K562 (cell line): ENCODE results near the gene EOMES. TPM values are rescaled to one million over a fixed set of nuclear protein-coding genes. Genes with fewer than 3 reads are reported as not detected.

ENCODE experiments used
- ATAC-seq: fragments of 200-7000 bp; cut with Tn5 transposase; 3 replicates; pipeline ENCODE4 v1.9.1; 2020; ENCODE audit warnings: moderate library complexity
- BruUV-seq: library from RNA; stranded (reverse); fragments of 400-500 nt; replicated peaks from 2 replicates; lab custom pipeline; 2021; lab: Mats Ljungman, UMichigan
- CTCF ChIA-PET: fragments of 300-600 bp; formaldehyde crosslinking; extraction: SDS; loops from one replicate; lab custom pipeline; 2021; ENCODE audit warnings: low intra/inter-chr PET ratio; lab: Yijun Ruan, JAX
- POLR2A ChIA-PET: fragments of 300-600, 350-650 bp; sonication (Branson Sonifier 250); formaldehyde crosslinking; extraction: SDS; loops from one replicate; lab custom pipeline; 2021; ENCODE audit warnings: antibody characterized with exemption, inconsistent platforms; lab: Yijun Ruan, JAX
- DNase-seq, 4 experiments: peaks; one replicate each; pipeline versions ENCODE4 v3.0.0 to v3.0.0-alpha.2; 2011 to 2018; ENCODE audit warnings: low spot score in 3 of 4, mixed read lengths in 3 of 4; ENCODE audit errors: extremely low read depth in 1 of 4
- FAIRE-seq: peaks from 2 replicates; lab custom pipeline; 2011; peaks lifted over from hg19 to GRCh38; lab: Jason Lieb, UNC
- H2AFZ ChIP-seq: 2 replicates; pipeline ENCODE4 v1.6.0; 2011; ENCODE audit warnings: low read depth, low read length, control low read depth, inconsistent platforms
- H3K27ac ChIP-seq: fragments of 200-600 bp; 3 replicates; pipeline ENCODE4 v1.8.0; 2011; ENCODE audit warnings: low read depth, mild to moderate bottlenecking, control low read depth, inconsistent platforms, low read length, moderate library complexity, mixed read lengths; ENCODE audit errors: extremely low read depth
- H3K27me3 ChIP-seq, 2 experiments: fragments of 300-600 bp in 1 of 2; 2 replicates in 1 of 2; 3 replicates in 1 of 2; pipeline versions ENCODE4 v1.6.0 to v1.8.0; 2011; ENCODE audit warnings: inconsistent platforms in 2 of 2, low read length in 2 of 2, mild to moderate bottlenecking in 1 of 2, mixed read lengths in 1 of 2, moderate library complexity in 1 of 2; ENCODE audit not compliant: control insufficient read depth in 2 of 2, insufficient read depth in 2 of 2
- H3K36me3 ChIP-seq: fragments of 300-600 bp; 3 replicates; pipeline ENCODE4 v1.8.0; 2011; ENCODE audit warnings: mild to moderate bottlenecking, low read length, inconsistent platforms; ENCODE audit not compliant: control insufficient read depth, insufficient read depth
- H3K4me1 ChIP-seq, 2 experiments: fragments of 200-600 bp in 1 of 2; replicated peaks in 1 of 2; 2 replicates in 1 of 2; 3 replicates in 1 of 2; pipeline versions ENCODE4 v1.5.1 to v1.8.0; 2011; ENCODE audit warnings: inconsistent platforms in 2 of 2, low read length in 2 of 2, mild to moderate bottlenecking in 1 of 2, mixed read lengths in 1 of 2, moderate library complexity in 1 of 2; ENCODE audit not compliant: control insufficient read depth in 2 of 2, insufficient read depth in 2 of 2
- H3K4me2 ChIP-seq: 2 replicates; pipeline ENCODE4 v1.6.1; 2011; ENCODE audit warnings: low read length, control low read depth, inconsistent platforms, mixed read lengths; ENCODE audit not compliant: insufficient read depth
- H3K4me3 ChIP-seq: fragments of 200-600 bp; sonication (generic), shearing (Covaris generic); 2 replicates; pipeline ENCODE4 v1.5.1; 2016; ENCODE audit warnings: control low read depth, inconsistent platforms
- H3K79me2 ChIP-seq: fragments of 200-600 bp; 3 replicates; pipeline ENCODE4 v1.8.0; 2011; ENCODE audit warnings: low read length, inconsistent platforms; ENCODE audit not compliant: control insufficient read depth, insufficient read depth
- H3K9ac ChIP-seq, 2 experiments: 2 replicates each; pipeline versions ENCODE4 v1.6.0 to v1.6.1; 2011; ENCODE audit warnings: low read depth in 2 of 2, low read length in 2 of 2, control low read depth in 1 of 2, inconsistent platforms in 1 of 2, mild to moderate bottlenecking in 1 of 2, mixed read lengths in 1 of 2; ENCODE audit not compliant: insufficient read depth in 1 of 2
- H3K9me1 ChIP-seq: one replicate; pipeline ENCODE4 v1.6.0; 2011; ENCODE audit warnings: inconsistent platforms, mild to moderate bottlenecking, low read length, moderate library complexity; ENCODE audit not compliant: control insufficient read depth, insufficient read depth
- H3K9me3 ChIP-seq: replicated peaks from 2 replicates; pipeline ENCODE4 v1.5.1; 2011; ENCODE audit warnings: low read depth, low read length, inconsistent platforms; ENCODE audit not compliant: control insufficient read depth, insufficient read depth
- H4K20me1 ChIP-seq: replicated peaks from 2 replicates; pipeline ENCODE4 v1.6.1; 2011; ENCODE audit warnings: low read length, inconsistent platforms, mixed read lengths; ENCODE audit not compliant: control insufficient read depth, insufficient read depth
- RBM34 ChIP-seq: fragments of 200-400 bp; formaldehyde crosslinking; IDR thresholded peaks from 2 replicates; pipeline ENCODE4 v1.6.1; 2018; ENCODE audit warnings: low read length, borderline replicate concordance; ENCODE audit not compliant: insufficient read depth
- SOX6 ChIP-seq: fragments of 450-650 bp; IDR thresholded peaks from 2 replicates; pipeline ENCODE4 v1.6.1; 2014; ENCODE audit warnings: mild to moderate bottlenecking
- SP2 ChIP-seq: IDR thresholded peaks from 2 replicates; pipeline ENCODE4 v1.6.1; 2011; ENCODE audit warnings: mild to moderate bottlenecking, low read depth, low read length, moderate library complexity; ENCODE audit not compliant: poor library complexity, severe bottlenecking; ENCODE audit errors: extremely low read depth
- WGBS: fragments of 100-300 bp; shearing (Covaris generic); methylation state at CpG from one replicate; pipeline ENCODE4 v1.1.6; 2016; ENCODE audit warnings: low coverage, mixed read lengths; ENCODE audit not compliant: insufficient coverage; ENCODE audit errors: missing lambda C conversion rate; 5-methylcytosine and 5-hydroxymethylcytosine counted together
- in situ Hi-C: fragments of 300-500 bp; cut with MboI; formaldehyde crosslinking; loops from 4 replicates; pipeline ENCODE4 v1.15.0; 2018; ENCODE audit warnings: inconsistent platforms, mixed read lengths
- intact Hi-C: fragments of 100-400 bp; cut with micrococcal nuclease; formaldehyde crosslinking; loops from 2 replicates; pipeline ENCODE4 v1.14.2; 2022
- polyA plus RNA-seq, 8 experiments: library from polyadenylated mRNA; depleted of rRNA in 4 of 8; stranded (reverse) in 5 of 8; unstranded in 3 of 8; fragments of >200 nt; fragmentation: Nextera tagmentation in 2 of 8; fragmentation: Illumina TruSeq in 1 of 8; extraction: Ambion mirVana in 2 of 8; extraction: Trizol in 1 of 8; gene quantifications; 2 replicates each; pipeline versions ENCODE4 v1.2.1 to v1.2.3, GENCODE V29; 2011 to 2014; ENCODE audit warnings: inconsistent platforms in 1 of 8, missing spikeins in 1 of 8
- total RNA-seq, 7 experiments: library from RNA; depleted of rRNA in 6 of 7; stranded (reverse); fragments of >200 nt in 6 of 7; fragmentation: Illumina TruSeq in 2 of 7; extraction: Trizol in 2 of 7; gene quantifications; 2 replicates each; pipeline versions ENCODE4 v1.2.1 to v1.2.3, GENCODE V29; 2011 to 2021; ENCODE audit warnings: low replicate concordance in 1 of 7
- TF ChIP-seq, protein P1 (sequence below): sonication (generic); formaldehyde crosslinking; IDR thresholded peaks from 2 replicates; pipeline ENCODE4 v1.8.0; 2022; ENCODE audit warnings: mild to moderate bottlenecking, low read depth, missing genetic modification reagents
- TF ChIP-seq, protein P2 (sequence below): sonication (generic); formaldehyde crosslinking; IDR thresholded peaks from 2 replicates; pipeline ENCODE4 v1.8.0; 2022; ENCODE audit warnings: missing genetic modification reagents, mild to moderate bottlenecking, borderline replicate concordance

The EOMES gene
- total and polyA plus RNA-seq, 9 of the 15 experiments (the other 6 are each of a cell fraction or from before 2014, with no cell fraction given), result 0.07 TPM; not detected in 8

DNA sequence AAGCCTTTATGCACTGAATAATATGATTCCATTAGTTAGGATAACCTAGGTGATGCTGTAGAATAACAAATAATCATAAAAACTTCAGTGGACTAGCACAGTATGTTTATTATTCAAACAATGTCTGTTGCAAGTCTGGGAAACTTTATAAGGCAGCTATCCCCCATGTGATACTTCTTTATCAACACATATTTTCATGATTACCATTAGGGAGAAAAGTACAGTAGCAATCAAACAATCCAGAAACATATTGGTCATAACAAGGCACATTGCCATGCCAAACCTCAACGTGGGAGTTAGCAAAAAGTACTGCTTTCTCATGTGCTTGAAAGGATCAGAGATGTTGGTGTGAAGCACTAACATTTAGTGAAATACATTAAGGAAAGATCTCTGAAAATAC, 35.5 kb downstream of the EOMES start:
- no peak for TF ChIP-seq RBM34
- TF ChIP-seq, protein P1, sequence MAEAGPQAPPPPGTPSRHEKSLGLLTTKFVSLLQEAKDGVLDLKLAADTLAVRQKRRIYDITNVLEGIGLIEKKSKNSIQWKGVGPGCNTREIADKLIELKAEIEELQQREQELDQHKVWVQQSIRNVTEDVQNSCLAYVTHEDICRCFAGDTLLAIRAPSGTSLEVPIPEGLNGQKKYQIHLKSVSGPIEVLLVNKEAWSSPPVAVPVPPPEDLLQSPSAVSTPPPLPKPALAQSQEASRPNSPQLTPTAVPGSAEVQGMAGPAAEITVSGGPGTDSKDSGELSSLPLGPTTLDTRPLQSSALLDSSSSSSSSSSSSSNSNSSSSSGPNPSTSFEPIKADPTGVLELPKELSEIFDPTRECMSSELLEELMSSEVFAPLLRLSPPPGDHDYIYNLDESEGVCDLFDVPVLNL (CRISPR knock-in tag), result no peak
- no peak for TF ChIP-seq SOX6
- TF ChIP-seq SP2, result no peak
- TF ChIP-seq, protein P2, sequence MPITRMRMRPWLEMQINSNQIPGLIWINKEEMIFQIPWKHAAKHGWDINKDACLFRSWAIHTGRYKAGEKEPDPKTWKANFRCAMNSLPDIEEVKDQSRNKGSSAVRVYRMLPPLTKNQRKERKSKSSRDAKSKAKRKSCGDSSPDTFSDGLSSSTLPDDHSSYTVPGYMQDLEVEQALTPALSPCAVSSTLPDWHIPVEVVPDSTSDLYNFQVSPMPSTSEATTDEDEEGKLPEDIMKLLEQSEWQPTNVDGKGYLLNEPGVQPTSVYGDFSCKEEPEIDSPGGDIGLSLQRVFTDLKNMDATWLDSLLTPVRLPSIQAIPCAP, result no peak
- DNase-seq (no peak), ATAC-seq (no peak), FAIRE-seq (no peak)
- ChIA-PET POLR2A (no interaction called here), CTCF (no interaction called here)
- Histone ChIP-seq H3K27me3 (no peaks in the 10 kb centered on the region), H2AFZ (no peak overlapping the region), H3K36me3 (no peaks in the 10 kb centered on the region), H3K4me3 (no peak overlapping the region), H3K79me2 (no peaks in the 10 kb centered on the region), H3K9ac (no peak overlapping the region), H3K27ac (no peak overlapping the region), H4K20me1 (no peaks in the 10 kb centered on the region), H3K9me1 (no peaks in the 10 kb centered on the region), H3K4me1 (no peaks in the 10 kb centered on the region), H3K9me3 (no peaks in the 10 kb centered on the region), H3K4me2 (no peak overlapping the region)
- intact Hi-C loops, result no loop called here
- WGBS, result 0% methylated on average over 1 of the region's 1 CpG
- BruUV-seq, result no TSS peak
- in situ Hi-C loops, result no loop called here
